Esophagus (tissue), 2 donors: ENCODE results near the gene DSN1. TPM values are rescaled to one million over a fixed set of nuclear protein-coding genes. Genes with fewer than 3 reads are reported as not detected.

Experiments
- H3K27ac ChIP-seq, 2 donors: one replicate each; pipeline ENCODE4 v1.5.1; 2013; ENCODE audit warnings: low read depth in 2 of 2, mild to moderate bottlenecking in 2 of 2, inconsistent platforms in 1 of 2, low read length in 1 of 2, moderate library complexity in 1 of 2
- H3K27me3 ChIP-seq, 2 donors: one replicate each; pipeline ENCODE4 v1.6.1; 2013; ENCODE audit warnings: low read length in 2 of 2, control low read depth in 1 of 2, mild to moderate bottlenecking in 1 of 2; ENCODE audit not compliant: insufficient read depth in 2 of 2, control insufficient read depth in 1 of 2
- H3K36me3 ChIP-seq, 2 donors: one replicate each; pipeline ENCODE4 v1.6.1; 2013; ENCODE audit warnings: low read length in 1 of 2; ENCODE audit not compliant: control insufficient read depth in 2 of 2, insufficient read depth in 2 of 2
- H3K4me1 ChIP-seq, 2 donors: one replicate each; pipeline ENCODE4 v1.6.1; 2013; ENCODE audit warnings: low read length in 1 of 2; ENCODE audit not compliant: control insufficient read depth in 2 of 2, insufficient read depth in 2 of 2
- H3K4me3 ChIP-seq, 2 donors: one replicate each; pipeline ENCODE4 v1.5.1; 2013; ENCODE audit warnings: low read length in 2 of 2, mild to moderate bottlenecking in 2 of 2, low read depth in 1 of 2, moderate library complexity in 1 of 2
- H3K9me3 ChIP-seq, 2 donors: one replicate each; pipeline ENCODE4 v1.6.1; 2013; ENCODE audit warnings: mild to moderate bottlenecking in 2 of 2, low read depth in 1 of 2, low read length in 1 of 2, moderate library complexity in 1 of 2; ENCODE audit not compliant: control insufficient read depth in 2 of 2, insufficient read depth in 1 of 2
- WGBS, 2 donors: extraction: QIAGEN DNeasy Blood & Tissue Kit; methylation state at CpG; one replicate each; pipeline ENCODE4 v1.1.7; 2013; 5-methylcytosine and 5-hydroxymethylcytosine counted together
- polyA plus RNA-seq, 2 donors: library from polyadenylated mRNA; stranded (reverse); fragments of 200-250 nt; gene quantifications; one replicate each; pipeline ENCODE4 v1.2.3, GENCODE V29; 2013
- donor health status: healthy with polysubstance abuse.
- donor health status: Bipolar disorder and iron deficiency.

DSN1 gene
- polyA plus RNA-seq, 2 donors: 7.6 to 9.4 TPM

GRCh38 chr20:36770680-36771079, 2.9 kb downstream of the DSN1 start:
- 82 to 83% methylated on average over 7 of the region's 7 CpGs for WGBS, 2 donors
- H3K4me1 ChIP-seq: no peaks in the 10 kb centered on the region

GRCh38 chr20:36768768-36769430, 4.7 kb downstream of the DSN1 start:
- Histone ChIP-seq H3K27me3 (no peaks in the 10 kb centered on the region), H3K4me3 (no peak overlapping the region), H3K4me1 (no peaks in the 10 kb centered on the region), H3K27ac (no peak overlapping the region), H3K36me3 (no peaks in the 10 kb centered on the region), H3K9me3 (no peaks in the 10 kb centered on the region)
- 53 to 68% methylated on average over 5 of the region's 5 CpGs for WGBS, 2 donors

More at GRCh38 chr20:36770680-36771079, 2.9 kb downstream of the DSN1 start:
- Histone ChIP-seq H3K27me3 (no peaks in the 10 kb centered on the region), H3K36me3 (no peaks in the 10 kb centered on the region), H3K9me3 (no peaks in the 10 kb centered on the region), H3K4me3 (no peak overlapping the region), H3K27ac (no peak overlapping the region)

- Histone ChIP-seq H3K4me1 (no peaks in the 10 kb centered on the region), H3K4me3 (no peak overlapping the region), H3K27me3 (no peaks in the 10 kb centered on the region), H3K27ac (no peak overlapping the region), H3K9me3 (no peaks in the 10 kb centered on the region), H3K36me3 (no peaks in the 10 kb centered on the region)
- 97 to 99% methylated on average over 4 of the region's 4 CpGs for WGBS, 2 donors
Observed at GRCh38 chr20:36761125-36761524, 12.4 kb downstream of the DSN1 start.

GRCh38 chr20:36760647-36761046, 12.9 kb downstream of the DSN1 start:
- Histone ChIP-seq H3K36me3 (no peaks in the 10 kb centered on the region), H3K27ac (no peak overlapping the region), H3K4me1 (no peaks in the 10 kb centered on the region), H3K4me3 (no peak overlapping the region), H3K9me3 (no peaks in the 10 kb centered on the region), H3K27me3 (no peaks in the 10 kb centered on the region)
- 87 to 89% methylated on average over 6 of the region's 6 CpGs for WGBS, 2 donors

GRCh38 chr20:36758276-36758675, 15.3 kb downstream of the DSN1 start:
- H3K27ac ChIP-seq: no peak overlapping the region
- H3K36me3 ChIP-seq: no peaks in the 10 kb centered on the region
- no peaks in the 10 kb centered on the region for H3K9me3 ChIP-seq
- WGBS, 2 donors: 93 to 95% methylated on average over 1 of the region's 1 CpG
- H3K4me1 ChIP-seq: no peaks in the 10 kb centered on the region
- H3K4me3 ChIP-seq: no peak overlapping the region
- H3K27me3 ChIP-seq: no peaks in the 10 kb centered on the region

GRCh38 chr20:36756496-36756895, 17.1 kb downstream of the DSN1 start:
- no peaks in the 10 kb centered on the region for H3K4me1 ChIP-seq
- H3K36me3 ChIP-seq: no peaks in the 10 kb centered on the region
- H3K9me3 ChIP-seq: no peaks in the 10 kb centered on the region
- no peak overlapping the region for H3K4me3 ChIP-seq
- H3K27ac ChIP-seq: no peak overlapping the region
- no peaks in the 10 kb centered on the region for H3K27me3 ChIP-seq

GRCh38 chr20:36754656-36755222, 18.8 kb downstream of the DSN1 start:
- no peaks in the 10 kb centered on the region for H3K27me3 ChIP-seq
- no peaks in the 10 kb centered on the region for H3K36me3 ChIP-seq
- no peaks in the 10 kb centered on the region for H3K4me1 ChIP-seq
- no peak overlapping the region for H3K4me3 ChIP-seq
- no peaks in the 10 kb centered on the region for H3K9me3 ChIP-seq
- WGBS, 2 donors: 7% methylated on average over 2 of the region's 2 CpGs
- H3K27ac ChIP-seq: peak overlapping the region in 1 of 2 donors; percentile 28

- Histone ChIP-seq H3K27ac (no peak overlapping the region), H3K9me3 (no peaks in the 10 kb centered on the region), H3K4me1 (no peaks in the 10 kb centered on the region), H3K4me3 (no peak overlapping the region), H3K27me3 (no peaks in the 10 kb centered on the region), H3K36me3 (no peaks in the 10 kb centered on the region)
- WGBS, 2 donors: 88 to 91% methylated on average over 5 of the region's 5 CpGs
Observed at GRCh38 chr20:36752582-36752981, 21.0 kb downstream of the DSN1 start.

GRCh38 chr20:36745927-36746659, 27.5 kb downstream of the DSN1 start, which contains the start of gene NDRG3:
TSS of gene NDRG3 (minus strand) at chr20:36746090. CDS start at chr20:36721735, 24,355 bp downstream.
- Histone ChIP-seq H3K4me1 (peaks cover 3% of the 10 kb centered on the region in 2 donors), H3K27ac (peak within 1 kb of the TSS; percentile 60 to 63), H3K36me3 (no peaks in the 10 kb centered on the region), H3K4me3 (peak within 1 kb of the TSS; percentile 80 to 91), H3K9me3 (no peaks in the 10 kb centered on the region), H3K27me3 (no peaks in the 10 kb centered on the region)
- 2 to 3% methylated on average over 35 to 63 of the region's 63 CpGs for WGBS, 2 donors
